PC-3 (cell line): ENCODE measurements around the gene CAMTA1. TPM values are rescaled to one million over a fixed set of nuclear protein-coding genes. Genes with fewer than 3 reads are reported as not detected.

Experiments
- ATAC-seq: fragments of 200-7000 bp; cut with Tn5 transposase; 2 replicates; pipeline ENCODE4 v1.9.1; 2020; ENCODE audit warnings: mild to moderate bottlenecking, moderate library complexity
- BruUV-seq: library from RNA; stranded (reverse); fragments of 400-500 nt; replicated peaks from 2 replicates; lab custom pipeline; 2021; lab: Mats Ljungman, UMichigan
- CTCF ChIA-PET: fragments of 300-600 bp; sonication (Branson Sonifier 250); formaldehyde crosslinking; loops from one replicate; lab custom pipeline; 2022; ENCODE audit warnings: antibody characterized with exemption; lab: Charles Lee
- POLR2A ChIA-PET: fragments of 300-600 bp; sonication (Branson Sonifier 250); formaldehyde crosslinking; loops from one replicate; lab custom pipeline; 2022; ENCODE audit warnings: antibody characterized with exemption; ENCODE audit not compliant: unreplicated experiment; lab: Charles Lee
- DNase-seq: peaks from one replicate; pipeline ENCODE4 v3.0.0-alpha.2; 2015
- H2AFZ ChIP-seq: fragments of 300-600 bp; sonication (generic); 2 replicates; pipeline ENCODE4 v1.6.0; 2016; ENCODE audit warnings: antibody characterized with exemption, low read length
- H3F3A ChIP-seq: fragments of 300-600 bp; sonication (generic); one replicate; pipeline ENCODE4 v1.6.0; 2017; ENCODE audit warnings: antibody characterized with exemption, low read length, control low read depth, mild to moderate bottlenecking; ENCODE audit not compliant: unreplicated experiment
- H3K27ac ChIP-seq: fragments of 300-600 bp; sonication (generic); 2 replicates; pipeline ENCODE4 v1.5.1; 2016; ENCODE audit warnings: mild to moderate bottlenecking, low read length
- H3K27me3 ChIP-seq: fragments of 300-600 bp; sonication (generic); 2 replicates; pipeline ENCODE4 v1.6.1; 2016; ENCODE audit warnings: low read length, mixed read lengths
- H3K36me3 ChIP-seq: fragments of 300-600 bp; sonication (generic); 2 replicates; pipeline ENCODE4 v1.6.1; 2016; ENCODE audit warnings: low read depth, mixed run types, low read length, mixed read lengths
- H3K4me1 ChIP-seq: fragments of 300-600 bp; sonication (generic); 2 replicates; pipeline ENCODE4 v1.5.1; 2016; ENCODE audit warnings: low read length; ENCODE audit not compliant: insufficient read depth
- H3K4me2 ChIP-seq: fragments of 300-600 bp; sonication (generic); 2 replicates; pipeline ENCODE4 v1.6.0; 2016; ENCODE audit warnings: low read length
- H3K4me3 ChIP-seq: fragments of 300-600 bp; sonication (generic); 2 replicates; pipeline ENCODE4 v1.5.1; 2016; ENCODE audit warnings: mild to moderate bottlenecking, low read length, mixed read lengths
- H3K79me2 ChIP-seq: fragments of 300-600 bp; sonication (generic); 2 replicates; pipeline ENCODE4 v1.6.1; 2017; ENCODE audit warnings: low read length, mixed read lengths
- H3K9ac ChIP-seq: fragments of 300-600 bp; sonication (generic); 2 replicates; pipeline ENCODE4 v1.6.0; 2016; ENCODE audit warnings: mild to moderate bottlenecking, low read length
- H3K9me2 ChIP-seq: fragments of 300-600 bp; sonication (generic); replicated peaks from 2 replicates; pipeline ENCODE4 v1.6.1; 2016; ENCODE audit warnings: mixed run types, low read length, mixed read lengths
- H3K9me3 ChIP-seq: fragments of 300-600 bp; sonication (generic); 2 replicates; pipeline ENCODE4 v1.6.1; 2016; ENCODE audit warnings: low read length, mixed read lengths
- H4K20me1 ChIP-seq: fragments of 300-600 bp; sonication (generic); 2 replicates; pipeline ENCODE4 v1.6.1; 2016; ENCODE audit warnings: low read length, mixed read lengths
- EZH2 ChIP-seq: fragments of 300-600 bp; sonication (generic); IDR thresholded peaks from one replicate; pipeline ENCODE4 v1.6.1; 2017; ENCODE audit warnings: antibody characterized with exemption, mild to moderate bottlenecking, low read length; ENCODE audit not compliant: unreplicated experiment
- EZH2phosphoT487 ChIP-seq: fragments of 300-600 bp; sonication (generic); IDR thresholded peaks from 2 replicates; pipeline ENCODE4 v1.6.1; 2018; ENCODE audit warnings: mild to moderate bottlenecking, antibody characterized with exemption, low read length, borderline replicate concordance
- intact Hi-C: fragments of 100-400 bp; cut with micrococcal nuclease; formaldehyde crosslinking; loops from 2 replicates; pipeline ENCODE4 v1.9.0; 2023
- total RNA-seq: library from RNA; depleted of rRNA; stranded (reverse); fragments of >200 nt; gene quantifications from 2 replicates; pipeline ENCODE4 v1.2.3, GENCODE V29; 2014
- TF ChIP-seq, protein P1 (sequence below): fragments of 300-600 bp; sonication (generic); conservative IDR thresholded peaks from 2 replicates; pipeline ENCODE4 v1.5.1; 2017; ENCODE audit warnings: antibody characterized with exemption, low read depth, mild to moderate bottlenecking, low read length

Gene CAMTA1
- total RNA-seq, 1 experiment from 2014 or later: 40.8 TPM

DNA sequence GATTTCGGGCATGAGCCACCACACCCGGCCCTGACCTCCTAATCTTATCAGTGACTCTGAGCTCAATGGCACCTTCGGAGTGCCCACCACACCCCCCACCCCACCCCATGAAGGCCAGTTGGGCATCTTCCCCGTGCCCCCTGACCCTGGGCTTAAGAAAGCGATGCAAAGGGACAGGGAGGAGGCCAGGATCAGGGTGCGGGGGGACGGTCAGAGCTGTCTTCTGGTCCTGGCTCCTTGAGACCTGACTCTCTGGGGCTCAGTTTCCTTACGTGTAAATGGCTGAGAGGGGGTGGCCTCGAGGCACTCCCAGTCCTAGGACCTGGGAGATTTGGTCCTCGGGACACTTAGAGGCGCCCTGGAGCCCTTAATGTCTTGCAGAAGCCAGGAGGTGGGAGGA is 881.9 kb downstream of the CAMTA1 start:
- Histone ChIP-seq H3K4me2 (no peak overlapping the region), H3K4me1 (no peaks in the 10 kb centered on the region), H3K9ac (no peak overlapping the region), H3K27me3 (no peaks in the 10 kb centered on the region), H3K4me3 (no peak overlapping the region), H3K27ac (no peak overlapping the region), H2AFZ (no peak overlapping the region), H3K36me3 (no peaks in the 10 kb centered on the region), H4K20me1 (no peaks in the 10 kb centered on the region), H3K79me2 (no peaks in the 10 kb centered on the region), H3K9me3 (no peaks in the 10 kb centered on the region), H3K9me2 (no peaks in the 10 kb centered on the region), H3F3A (no peaks in the 10 kb centered on the region)
- ChIA-PET CTCF (interaction anchor here (1.1 to 4.2 kb wide), 2 partner anchors 13 to 86 kb away, joined by 6 to 92 read pairs; no protein-coding TSS in a partner anchor), POLR2A (no interaction called here)
- ATAC-seq (peak; percentile 3; the same call in 1 of the 2 replicates), DNase-seq (no peak)
- TF ChIP-seq EZH2 (no peak), EZH2phosphoT487 (no peak)
- TF ChIP-seq, protein P1, sequence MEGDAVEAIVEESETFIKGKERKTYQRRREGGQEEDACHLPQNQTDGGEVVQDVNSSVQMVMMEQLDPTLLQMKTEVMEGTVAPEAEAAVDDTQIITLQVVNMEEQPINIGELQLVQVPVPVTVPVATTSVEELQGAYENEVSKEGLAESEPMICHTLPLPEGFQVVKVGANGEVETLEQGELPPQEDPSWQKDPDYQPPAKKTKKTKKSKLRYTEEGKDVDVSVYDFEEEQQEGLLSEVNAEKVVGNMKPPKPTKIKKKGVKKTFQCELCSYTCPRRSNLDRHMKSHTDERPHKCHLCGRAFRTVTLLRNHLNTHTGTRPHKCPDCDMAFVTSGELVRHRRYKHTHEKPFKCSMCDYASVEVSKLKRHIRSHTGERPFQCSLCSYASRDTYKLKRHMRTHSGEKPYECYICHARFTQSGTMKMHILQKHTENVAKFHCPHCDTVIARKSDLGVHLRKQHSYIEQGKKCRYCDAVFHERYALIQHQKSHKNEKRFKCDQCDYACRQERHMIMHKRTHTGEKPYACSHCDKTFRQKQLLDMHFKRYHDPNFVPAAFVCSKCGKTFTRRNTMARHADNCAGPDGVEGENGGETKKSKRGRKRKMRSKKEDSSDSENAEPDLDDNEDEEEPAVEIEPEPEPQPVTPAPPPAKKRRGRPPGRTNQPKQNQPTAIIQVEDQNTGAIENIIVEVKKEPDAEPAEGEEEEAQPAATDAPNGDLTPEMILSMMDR: no peak
- intact Hi-C loops: loop anchor here (1.0 to 10.0 kb wide), 3 partner anchors 86 to 298 kb away; partner anchors contain the start of gene PARK7
- BruUV-seq: no TSS peak

- TF ChIP-seq EZH2phosphoT487: no peak
- TF ChIP-seq, protein P1: peak; percentile 97
- no peak for TF ChIP-seq EZH2
- CTCF ChIA-PET: interaction anchor here (0.6 to 4.2 kb wide), 4 partner anchors 12 to 86 kb away, joined by 3 to 92 read pairs (median 4); no protein-coding TSS in a partner anchor
- Histone ChIP-seq H3K36me3 (no peaks in the 10 kb centered on the region), H3K27ac (no peak overlapping the region), H3K9me3 (no peaks in the 10 kb centered on the region), H3K9ac (no peak overlapping the region), H3K27me3 (no peaks in the 10 kb centered on the region), H3F3A (no peaks in the 10 kb centered on the region), H3K4me3 (no peak overlapping the region), H3K4me2 (no peak overlapping the region), H4K20me1 (no peaks in the 10 kb centered on the region), H3K9me2 (no peaks in the 10 kb centered on the region), H3K79me2 (no peaks in the 10 kb centered on the region), H2AFZ (0 out of 2 replicates have a peak overlapping the region, but pooled peaks have one; percentile 39), H3K4me1 (no peaks in the 10 kb centered on the region)
- intact Hi-C loops: loop anchor here (1.0 to 10.0 kb wide), 3 partner anchors 86 to 297 kb away; partner anchors contain the start of gene PARK7
- no TSS peak for BruUV-seq
- POLR2A ChIA-PET: no interaction called here
- DNase-seq: peak; percentile 88
- peak; percentile 88 for ATAC-seq
Measured at GRCh38 chr1:7667625-7668218, 882.5 kb downstream of the CAMTA1 start.
